ENCODE measurements around the gene CCDC97. TPM values are rescaled to one million over a fixed set of nuclear protein-coding genes. Genes with fewer than 3 reads are reported as not detected.

The CCDC97 gene
- total and polyA plus RNA-seq, 2 of the 8 experiments (the other 6 are each of a cell fraction or from before 2014, with no cell fraction given), result 19.8 to 27.1 TPM

DNA sequence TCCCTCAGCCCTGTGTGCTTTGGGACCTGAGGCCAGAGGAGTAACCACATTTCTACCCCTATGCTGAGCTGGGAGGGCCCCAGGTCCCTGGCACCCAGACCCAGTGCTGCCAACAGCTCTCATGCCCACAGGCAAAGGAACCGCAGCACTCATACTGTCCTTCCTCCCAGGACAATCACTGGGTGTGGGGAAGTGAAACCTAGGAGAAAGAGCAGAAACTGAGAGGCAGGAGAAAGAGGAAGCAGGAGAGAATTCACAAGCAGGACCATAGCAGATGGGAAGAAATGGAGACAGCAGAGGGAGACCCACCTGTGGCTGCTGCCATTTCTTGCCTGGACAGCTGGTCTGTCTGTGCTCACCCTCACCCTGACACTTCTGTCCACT, 18.9 kb downstream of the CCDC97 start:
- Histone ChIP-seq H3K4me2 (ENCODE audit: insufficient read depth in 1 of 2, low read depth in 2 of 2, low read length in 2 of 2) (no peak overlapping the region; a peak in 1 of 4 replicates), H2BK5ac (ENCODE audit: low read depth, low read length) (peak overlapping the region; percentile 96; the same call in 1 of the 2 replicates), H4K20me1 (replicated peaks in 1 of 2; ENCODE audit: control insufficient read depth in 1 of 2, insufficient read depth in 2 of 2, low read length in 2 of 2) (peaks cover 0 to 4% of the 10 kb centered on the region in 2 experiments), H3K4ac (replicated peaks; ENCODE audit: insufficient read length, low read depth, low read length) (peak overlapping the region; percentile 29), H3K36me3 (ENCODE audit: control insufficient read depth in 2 of 4, insufficient read depth in 4 of 4, low read length in 3 of 4) (no peaks in the 10 kb centered on the region), H3K4me3 (ENCODE audit: extremely low read depth in 1 of 4, insufficient read depth in 2 of 4, low read depth in 3 of 4, low read length in 4 of 4) (no peak overlapping the region), H3K79me1 (ENCODE audit: low read depth, low read length) (no peaks in the 10 kb centered on the region), H2BK20ac (ENCODE audit: low read length) (peak overlapping the region; percentile 61; the same call in 1 of the 2 replicates), H4K5ac (ENCODE audit: insufficient read length, low read depth, low read length) (no peak overlapping the region), H3K27me3 (replicated peaks in 1 of 4; ENCODE audit: control insufficient read depth in 3 of 4, extremely low read depth in 1 of 4, insufficient read depth in 3 of 4, low read length in 3 of 4) (peaks cover 0 to 9% (median 0%) of the 10 kb centered on the region in 4 experiments; a peak in 3 of 7 replicates), H2BK12ac (ENCODE audit: low read depth, low read length) (peak overlapping the region; percentile 98; the same call in 1 of the 2 replicates), H3K9ac (replicated peaks in 1 of 4; ENCODE audit: extremely low read depth in 1 of 4, low read depth in 3 of 4, low read length in 3 of 4) (no peak overlapping the region), H3K79me2 (ENCODE audit: control insufficient read depth in 1 of 2, insufficient read depth in 2 of 2, low read length in 2 of 2) (no peaks in the 10 kb centered on the region), H4K91ac (replicated peaks; ENCODE audit: insufficient read length, low read length) (peak overlapping the region; percentile 72), H3K9me3 (ENCODE audit: insufficient read depth in 2 of 2, low read depth in 1 of 2, low read length in 1 of 2) (no peaks in the 10 kb centered on the region), H2AFZ (ENCODE audit: low read length) (no peak overlapping the region), H3K18ac (ENCODE audit: extremely low read depth, low read length) (no peak overlapping the region; the same call in 1 of the 2 replicates), H2AK5ac (ENCODE audit: low read depth, low read length) (0 out of 2 replicates have a peak overlapping the region, but pooled peaks have one; percentile 91), H3K23ac (ENCODE audit: insufficient read length) (no peak overlapping the region), H3K56ac (replicated peaks; ENCODE audit: insufficient read length, low read depth, low read length) (no peak overlapping the region), H3K14ac (ENCODE audit: insufficient read length) (no peak overlapping the region), H4K8ac (ENCODE audit: extremely low read depth, insufficient read depth, low read length) (no peak overlapping the region), H2BK15ac (ENCODE audit: low read length) (peak overlapping the region; percentile 92; the same call in 1 of the 2 replicates), H3K4me1 (replicated peaks in 1 of 4; ENCODE audit: control insufficient read depth in 3 of 4, insufficient read depth in 4 of 4, low read length in 3 of 4) (peaks cover 15 to 22% (median 17%) of the 10 kb centered on the region in 4 experiments), H3K27ac (ENCODE audit: low read depth, low read length) (no peak overlapping the region), H2BK120ac (replicated peaks; ENCODE audit: low read depth, low read length) (no peak overlapping the region), H3K23me2 (ENCODE audit: low read depth, low read length) (peaks cover 19% of the 10 kb centered on the region)
- DNase-seq (ENCODE audit: low read depth in 1 of 2, low spot score in 2 of 2) (no peak), FAIRE-seq (no peak)
- WGBS, 2 experiments (ENCODE audit: extremely low coverage in 1 of 2, insufficient coverage in 1 of 2, insufficient read length in 1 of 2, insufficient replicate concordance in 2 of 2, low coverage in 1 of 2, low lambda C conversion rate in 2 of 2, missing lambda C conversion rate in 1 of 2), result 73% methylated on average over 1 of the region's 1 CpG; no CpG with 5 or more reads in 1 of the 2 experiments
- POLR2A ChIA-PET (ENCODE audit: partially characterized antibody), result interaction anchor here (0.7 to 2.3 kb wide), 6 partner anchors 9 to 659 kb away, joined by 3 to 6 read pairs (median 3); no protein-coding TSS in a partner anchor
- CTCF ChIA-PET (ENCODE audit: partially characterized antibody), result interaction anchor here (0.6 kb wide), 2 partner anchors 33 to 442 kb away, joined by 3 read pairs; no protein-coding TSS in a partner anchor
- TF ChIP-seq SP4 (IDR thresholded peaks at IDR 0.05; ENCODE audit: low read length) (no peak), RAD21 (IDR thresholded peaks at IDR 0.05 in 1 of 2, conservative IDR thresholded peaks at IDR 0.05 in 1 of 2; ENCODE audit: low read depth in 2 of 2, low read length in 2 of 2) (no peak), KDM4A (IDR thresholded peaks at IDR 0.05; ENCODE audit: low read depth, low read length, severe bottlenecking) (no peak), EGR1 (IDR thresholded peaks at IDR 0.05; ENCODE audit: borderline replicate concordance, low read depth, low read length) (no peak)

All from H1 (cell line).